NCI-H2107 treated with DMSO at 0.1 percent for 48 hours (cell line): ENCODE measurements around the gene JMJD8.
"Not testable (repeated sequence)": the region's sequence is repeated elsewhere in the genome, so short reads cannot be mapped to it uniquely, and the experiment has no call there.

Source experiments
- DNase-seq: peaks from one replicate; lab custom pipeline; 2025; ENCODE audit not compliant: unreplicated experiment; lab: John Stamatoyannopoulos, UW

Gene JMJD8

GRCh38 chr16:692356-693108, 8.4 kb upstream of the JMJD8 start:
- DNase-seq: no peak

- DNase-seq: not testable (repeated sequence)
These were observed 7.1 kb upstream of the JMJD8 start for GRCh38 chr16:691242-691641.

- DNase-seq: no peak
These were observed 5.2 kb upstream of the JMJD8 start for GRCh38 chr16:689175-689897.

- DNase-seq: no peak
These were observed 3.4 kb upstream of the JMJD8 start for GRCh38 chr16:687499-687898.

GRCh38 chr16:686459-687260, 2.5 kb upstream of the JMJD8 start:
- DNase-seq: no peak

GRCh38 chr16:685967-686366, 1.8 kb upstream of the JMJD8 start:
- DNase-seq: no peak

- DNase-seq: peak; percentile 78
These were observed 995 bp upstream of the JMJD8 start for GRCh38 chr16:684961-685696.

GRCh38 chr16:683396-684070, 601 bp downstream of the JMJD8 start:
- no peak for DNase-seq

GRCh38 chr16:682493-683395, 1.4 kb downstream of the JMJD8 start:
- DNase-seq: no peak

GRCh38 chr16:681746-682427, 2.2 kb downstream of the JMJD8 start:
- DNase-seq: no peak

- no peak for DNase-seq
These were observed 3.0 kb downstream of the JMJD8 start for GRCh38 chr16:680967-681745.

- no peak for DNase-seq
These were observed 3.5 kb downstream of the JMJD8 start for GRCh38 chr16:680625-680945.

GRCh38 chr16:679814-680624, 4.1 kb downstream of the JMJD8 start, which contains the start of gene STUB1:
Gene STUB1 (plus strand): TSS chr16:680410. CDS start chr16:680526, 116 bp downstream.
- DNase-seq: peak; percentile 43

GRCh38 chr16:678858-679813, 5.0 kb downstream of the JMJD8 start:
- DNase-seq: no peak

GRCh38 chr16:678209-678857, 5.8 kb downstream of the JMJD8 start:
- no peak for DNase-seq
